Stimulated activated memory B cell treated with anti-CD40 and anti-IgM and Interleukin-4, amounts not matched to agents 10 μg/mL and 1 μg/mL and 100 μg/mL, for 72 hours (primary cell): ENCODE measurements around the gene HJV.
A peak's percentile ranks its signal among the peaks of the same experiment; 100 is the strongest.

ENCODE experiments used
- ATAC-seq: fragments of 150-1000 bp; cut with Tn5 transposase; 2 replicates; pipeline ENCODE4 v1.10.0; 2021
- H3K27ac Mint-ChIP-seq: one replicate; pipeline ENCODE4 v1.8.0; 2022; ENCODE audit warnings: mild to moderate bottlenecking, mixed read lengths
- H3K27me3 Mint-ChIP-seq: one replicate; pipeline ENCODE4 v1.8.0; 2022; ENCODE audit warnings: mixed read lengths
- H3K36me3 Mint-ChIP-seq: one replicate; pipeline ENCODE4 v1.8.0; 2022; ENCODE audit warnings: mixed read lengths
- H3K4me1 Mint-ChIP-seq: one replicate; pipeline ENCODE4 v1.8.0; 2022; ENCODE audit warnings: mixed read lengths
- H3K4me3 Mint-ChIP-seq: one replicate; pipeline ENCODE4 v1.8.0; 2022; ENCODE audit warnings: mild to moderate bottlenecking, moderate library complexity, mixed read lengths
- H3K9me3 Mint-ChIP-seq: one replicate; pipeline ENCODE4 v1.8.0; 2022; ENCODE audit warnings: mixed read lengths

HJV gene

GRCh38 chr1:145978471-145978853 lies 43.1 kb downstream of the HJV start:
- peaks cover 18% of the 10 kb centered on the region for H3K36me3 Mint-ChIP-seq
- no peak overlapping the region for H3K27ac Mint-ChIP-seq
- no peaks in the 10 kb centered on the region for H3K4me1 Mint-ChIP-seq
- H3K27me3 Mint-ChIP-seq, result no peaks in the 10 kb centered on the region
- H3K9me3 Mint-ChIP-seq, result no peaks in the 10 kb centered on the region
- H3K4me3 Mint-ChIP-seq, result peak overlapping the region; percentile 55
- no peak for ATAC-seq

GRCh38 chr1:145977486-145978470 lies 43.8 kb downstream of the HJV start:
- Mint-ChIP-seq H3K4me1 (no peaks in the 10 kb centered on the region), H3K27ac (no peak overlapping the region), H3K36me3 (peaks cover 18% of the 10 kb centered on the region), H3K27me3 (no peaks in the 10 kb centered on the region), H3K9me3 (no peaks in the 10 kb centered on the region), H3K4me3 (peak overlapping the region; percentile 55)
- ATAC-seq, result peak; percentile 55

- H3K27me3 Mint-ChIP-seq, result no peaks in the 10 kb centered on the region
- no peak overlapping the region for H3K4me3 Mint-ChIP-seq
- H3K36me3 Mint-ChIP-seq, result peaks cover 18% of the 10 kb centered on the region
- H3K9me3 Mint-ChIP-seq, result no peaks in the 10 kb centered on the region
- H3K27ac Mint-ChIP-seq, result no peak overlapping the region
- ATAC-seq, result no peak
- H3K4me1 Mint-ChIP-seq, result no peaks in the 10 kb centered on the region
These were observed 44.5 kb downstream of the HJV start for GRCh38 chr1:145977016-145977415.

- Mint-ChIP-seq H3K9me3 (no peaks in the 10 kb centered on the region), H3K27ac (peak overlapping the region; percentile 40), H3K36me3 (peaks cover 18% of the 10 kb centered on the region), H3K4me1 (peaks cover 5% of the 10 kb centered on the region), H3K4me3 (no peak overlapping the region), H3K27me3 (no peaks in the 10 kb centered on the region)
- no peak for ATAC-seq
These were observed 46.3 kb downstream of the HJV start for GRCh38 chr1:145975216-145975615.

- Mint-ChIP-seq H3K9me3 (no peaks in the 10 kb centered on the region), H3K36me3 (peaks cover 18% of the 10 kb centered on the region), H3K27me3 (no peaks in the 10 kb centered on the region), H3K27ac (peak overlapping the region; percentile 40), H3K4me1 (peaks cover 5% of the 10 kb centered on the region), H3K4me3 (no peak overlapping the region)
- no peak for ATAC-seq
These were observed 46.8 kb downstream of the HJV start for GRCh38 chr1:145974721-145975120.

GRCh38 chr1:145972580-145972979 lies 49.0 kb downstream of the HJV start:
- peak overlapping the region; percentile 50 for H3K27ac Mint-ChIP-seq
- H3K4me3 Mint-ChIP-seq, result no peak overlapping the region
- ATAC-seq, result no peak
- no peaks in the 10 kb centered on the region for H3K9me3 Mint-ChIP-seq
- H3K36me3 Mint-ChIP-seq, result peaks cover 19% of the 10 kb centered on the region
- H3K27me3 Mint-ChIP-seq, result no peaks in the 10 kb centered on the region
- peaks cover 11% of the 10 kb centered on the region for H3K4me1 Mint-ChIP-seq
